BLaER1 treated with 17β-estradiol and CSF1 and Interleukin-3, amounts not matched to agents 10 nM and 100 nM (cell line): Measurements from ENCODE around the gene VEPH1.
A peak's percentile ranks its signal among the peaks of the same experiment; 100 is the strongest.

Source experiments
- H3K27ac ChIP-seq, 11 experiments: shearing (Covaris generic); formaldehyde crosslinking; 2 replicates each; pipeline ENCODE4 v1.8.1; 2022
- H3K27me3 ChIP-seq, 11 experiments: shearing (Covaris generic); formaldehyde crosslinking; 2 replicates each; pipeline ENCODE4 v1.8.1; 2022
- H3K36me3 ChIP-seq, 11 experiments: shearing (Covaris generic); formaldehyde crosslinking; 2 replicates each; pipeline ENCODE4 v1.8.1; 2022
- H3K4me1 ChIP-seq, 10 experiments: shearing (Covaris generic); formaldehyde crosslinking; 2 replicates each; pipeline ENCODE4 v1.8.1; 2022
- H3K4me2 ChIP-seq, 11 experiments: shearing (Covaris generic); formaldehyde crosslinking; 2 replicates each; pipeline ENCODE4 v1.8.1; 2022
- H3K4me3 ChIP-seq, 10 experiments: shearing (Covaris generic); formaldehyde crosslinking; 2 replicates each; pipeline ENCODE4 v1.8.1; 2022
- H3K9ac ChIP-seq, 11 experiments: shearing (Covaris generic); formaldehyde crosslinking; 2 replicates each; pipeline ENCODE4 v1.8.1; 2022
- H3K9me3 ChIP-seq, 11 experiments: shearing (Covaris generic); formaldehyde crosslinking; replicated peaks in 1 of 11; 2 replicates each; pipeline ENCODE4 v1.8.1; 2022
- H4K20me1 ChIP-seq, 11 experiments: shearing (Covaris generic); formaldehyde crosslinking; 2 replicates each; pipeline ENCODE4 v1.8.1; 2022
- Cebpa-rat ChIP-seq, 11 experiments: shearing (Covaris generic); IDR thresholded peaks; 2 replicates each; pipeline ENCODE4 v1.8.1; 2022

Gene VEPH1

GRCh38 chr3:157447026-157447694 lies 56.1 kb downstream of the VEPH1 start:
- Histone ChIP-seq H3K4me1 (peaks cover 0 to 69% (median 2%) of the 10 kb centered on the region in 10 experiments; a peak in 9 of 20 replicates), H3K4me3 (no peak overlapping the region), H3K4me2 (peak overlapping the region in 3 of 11 experiments; percentile 5 to 63 (median 22); a peak in 4 of 22 replicates)

GRCh38 chr3:157445857-157446256 lies 57.4 kb downstream of the VEPH1 start:
- Histone ChIP-seq H3K4me3 (no peak overlapping the region), H3K27ac (peak overlapping the region in 4 of 11 experiments; percentile 3 to 71 (median 46); a peak in 6 of 22 replicates), H3K4me1 (peaks cover 0 to 70% (median 0%) of the 10 kb centered on the region in 10 experiments; a peak in 7 of 20 replicates), H3K36me3 (peaks cover 0 to 35% (median 0%) of the 10 kb centered on the region in 11 experiments; a peak in 6 of 22 replicates), H3K4me2 (peak overlapping the region in 4 of 11 experiments; percentile 27 to 68 (median 58); a peak in 7 of 22 replicates), H3K9me3 (peaks cover 6 to 19% (median 12%) of the 10 kb centered on the region in 11 experiments; a peak in 18 of 22 replicates), H3K9ac (peak overlapping the region in 1 of 11 experiments; percentile 15; a peak in 1 of 22 replicates), H3K27me3 (no peaks in the 10 kb centered on the region), H4K20me1 (peaks cover 0 to 20% (median 0%) of the 10 kb centered on the region in 11 experiments; a peak in 4 of 22 replicates)
- TF ChIP-seq Cebpa-rat (IDR thresholded peaks at IDR 0.05): peak in 4 of 11 experiments; percentile 58 to 87 (median 66); a peak in 7 of 22 replicates

More at GRCh38 chr3:157447026-157447694, 56.1 kb downstream of the VEPH1 start:
- peaks cover 0 to 22% (median 0%) of the 10 kb centered on the region in 11 experiments; a peak in 6 of 22 replicates for H3K36me3 ChIP-seq
- H3K27me3 ChIP-seq: no peaks in the 10 kb centered on the region
- peak overlapping the region in 3 of 11 experiments; percentile 32 to 71 (median 39); a peak in 4 of 22 replicates for H3K27ac ChIP-seq
- H3K9ac ChIP-seq: 0 out of 22 replicates have a peak overlapping the region, but pooled peaks of 1 of the 11 experiments have one; percentile 9
- H4K20me1 ChIP-seq: peaks cover 0 to 7% (median 0%) of the 10 kb centered on the region in 11 experiments; a peak in 3 of 22 replicates
- peaks cover 6 to 17% (median 12%) of the 10 kb centered on the region in 11 experiments; a peak in 18 of 22 replicates for H3K9me3 ChIP-seq
- TF ChIP-seq Cebpa-rat (IDR thresholded peaks at IDR 0.05): no peak

GRCh38 chr3:157444797-157445184 lies 58.4 kb downstream of the VEPH1 start:
- Histone ChIP-seq H4K20me1 (peaks cover 0 to 31% (median 0%) of the 10 kb centered on the region in 11 experiments; a peak in 5 of 22 replicates), H3K27ac (peak overlapping the region in 3 of 11 experiments; percentile 39 to 71 (median 53); a peak in 5 of 22 replicates), H3K4me3 (no peak overlapping the region), H3K9me3 (peaks cover 6 to 26% (median 12%) of the 10 kb centered on the region in 11 experiments; a peak in 18 of 22 replicates), H3K9ac (no peak overlapping the region), H3K4me1 (peaks cover 0 to 77% (median 0%) of the 10 kb centered on the region in 10 experiments; a peak in 7 of 20 replicates), H3K36me3 (peaks cover 0 to 46% (median 0%) of the 10 kb centered on the region in 11 experiments; a peak in 6 of 22 replicates), H3K27me3 (no peaks in the 10 kb centered on the region), H3K4me2 (peak overlapping the region in 3 of 11 experiments; percentile 52 to 68 (median 63); a peak in 5 of 22 replicates)
- no peak for TF ChIP-seq Cebpa-rat (IDR thresholded peaks at IDR 0.05)

GRCh38 chr3:157443905-157444796 lies 59.1 kb downstream of the VEPH1 start:
- H3K27me3 ChIP-seq: no peaks in the 10 kb centered on the region
- H3K4me3 ChIP-seq: no peak overlapping the region
- H3K9ac ChIP-seq: 0 out of 22 replicates have a peak overlapping the region, but pooled peaks of 2 of the 11 experiments have one; percentile 5 to 44
- H3K4me2 ChIP-seq: peak overlapping the region in 3 of 11 experiments; percentile 20 to 63 (median 33); a peak in 3 of 22 replicates
- H3K9me3 ChIP-seq: peaks cover 6 to 30% (median 9%) of the 10 kb centered on the region in 11 experiments; a peak in 18 of 22 replicates
- peak overlapping the region in 4 of 11 experiments; percentile 15 to 71 (median 40); a peak in 5 of 22 replicates for H3K27ac ChIP-seq
- TF ChIP-seq Cebpa-rat (IDR thresholded peaks at IDR 0.05): no peak
- peaks cover 0 to 83% (median 0%) of the 10 kb centered on the region in 10 experiments; a peak in 7 of 20 replicates for H3K4me1 ChIP-seq
- peaks cover 0 to 36% (median 0%) of the 10 kb centered on the region in 11 experiments; a peak in 5 of 22 replicates for H4K20me1 ChIP-seq
- peaks cover 0 to 52% (median 0%) of the 10 kb centered on the region in 11 experiments; a peak in 6 of 22 replicates for H3K36me3 ChIP-seq

GRCh38 chr3:157442729-157443128 lies 60.5 kb downstream of the VEPH1 start:
- Histone ChIP-seq H3K4me3 (0 out of 20 replicates have a peak overlapping the region, but pooled peaks of 1 of the 10 experiments have one; percentile 11), H3K27me3 (no peaks in the 10 kb centered on the region), H4K20me1 (peaks cover 0 to 49% (median 0%) of the 10 kb centered on the region in 11 experiments; a peak in 5 of 22 replicates), H3K4me2 (peak overlapping the region in 3 of 11 experiments; percentile 41 to 90 (median 80); a peak in 6 of 22 replicates), H3K9ac (0 out of 22 replicates have a peak overlapping the region, but pooled peaks of 1 of the 11 experiments have one; percentile 16), H3K4me1 (peaks cover 0 to 94% (median 0%) of the 10 kb centered on the region in 10 experiments; a peak in 7 of 20 replicates), H3K27ac (peak overlapping the region in 2 of 11 experiments; percentile 7 to 26; a peak in 1 of 22 replicates), H3K36me3 (peaks cover 0 to 58% (median 8%) of the 10 kb centered on the region in 11 experiments; a peak in 11 of 22 replicates), H3K9me3 (peaks cover 8 to 30% (median 9%) of the 10 kb centered on the region in 11 experiments)
- no peak for TF ChIP-seq Cebpa-rat (IDR thresholded peaks at IDR 0.05)

GRCh38 chr3:157441102-157441624 lies 62.1 kb downstream of the VEPH1 start:
- Histone ChIP-seq H4K20me1 (peaks cover 0 to 49% (median 0%) of the 10 kb centered on the region in 11 experiments; a peak in 5 of 22 replicates), H3K9ac (0 out of 22 replicates have a peak overlapping the region, but pooled peaks of 2 of the 11 experiments have one; percentile 4 to 36), H3K4me1 (peaks cover 0 to 93% (median 4%) of the 10 kb centered on the region in 10 experiments; a peak in 9 of 20 replicates), H3K4me3 (peak overlapping the region in 3 of 10 experiments; percentile 65 to 85 (median 70); a peak in 6 of 20 replicates), H3K27ac (no peak overlapping the region), H3K27me3 (no peaks in the 10 kb centered on the region), H3K36me3 (peaks cover 0 to 69% (median 11%) of the 10 kb centered on the region in 11 experiments; a peak in 11 of 22 replicates), H3K4me2 (peak overlapping the region in 3 of 11 experiments; percentile 56 to 90 (median 80); a peak in 6 of 22 replicates), H3K9me3 (peaks cover 15 to 46% (median 20%) of the 10 kb centered on the region in 11 experiments)
- no peak for TF ChIP-seq Cebpa-rat (IDR thresholded peaks at IDR 0.05)

- Histone ChIP-seq H3K9ac (peak overlapping the region in 3 of 11 experiments; percentile 76 to 83 (median 82); a peak in 6 of 22 replicates), H3K4me3 (peak overlapping the region in 5 of 10 experiments; percentile 32 to 85 (median 65); a peak in 8 of 20 replicates), H3K27ac (peak overlapping the region in 4 of 11 experiments; percentile 55 to 87 (median 78); a peak in 8 of 22 replicates), H3K9me3 (peaks cover 15 to 65% (median 20%) of the 10 kb centered on the region in 11 experiments), H4K20me1 (peaks cover 0 to 49% (median 0%) of the 10 kb centered on the region in 11 experiments; a peak in 5 of 22 replicates), H3K4me2 (peak overlapping the region in 4 of 11 experiments; percentile 45 to 90 (median 68); a peak in 6 of 22 replicates), H3K27me3 (no peaks in the 10 kb centered on the region), H3K4me1 (peaks cover 0 to 94% (median 6%) of the 10 kb centered on the region in 10 experiments; a peak in 9 of 20 replicates), H3K36me3 (peaks cover 0 to 64% (median 11%) of the 10 kb centered on the region in 11 experiments; a peak in 11 of 22 replicates)
- no peak for TF ChIP-seq Cebpa-rat (IDR thresholded peaks at IDR 0.05)
Observed at GRCh38 chr3:157438194-157438730, 65.0 kb downstream of the VEPH1 start.
